GM12801 (cell line): ENCODE data around the gene CEP112.

ENCODE experiments used
- TF ChIP-seq, protein P1 (sequence below): IDR thresholded peaks from one replicate; pipeline ENCODE4 v1.5.1; 2011; ENCODE audit warnings: control low read depth; ENCODE audit not compliant: insufficient read length; ENCODE audit errors: extremely low read depth

Gene CEP112

DNA sequence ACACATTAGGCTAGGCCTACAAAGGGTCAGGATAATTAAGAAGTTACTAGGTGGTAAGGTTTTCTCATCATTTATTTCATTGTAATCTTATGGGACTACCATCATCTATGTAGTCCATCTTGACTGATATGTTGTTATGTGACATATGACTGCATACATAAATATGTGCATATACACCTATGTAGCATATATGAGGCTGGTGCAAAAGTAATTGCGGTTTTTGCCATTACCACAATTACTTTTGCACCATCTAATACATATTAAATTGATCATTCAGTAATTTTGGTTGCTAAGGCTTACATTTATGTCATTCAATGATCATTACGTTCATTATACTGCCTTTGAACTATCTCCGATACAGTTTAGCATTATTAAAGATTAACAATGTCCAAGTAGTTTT is 462.7 kb downstream of the CEP112 start:
- TF ChIP-seq, protein P1, sequence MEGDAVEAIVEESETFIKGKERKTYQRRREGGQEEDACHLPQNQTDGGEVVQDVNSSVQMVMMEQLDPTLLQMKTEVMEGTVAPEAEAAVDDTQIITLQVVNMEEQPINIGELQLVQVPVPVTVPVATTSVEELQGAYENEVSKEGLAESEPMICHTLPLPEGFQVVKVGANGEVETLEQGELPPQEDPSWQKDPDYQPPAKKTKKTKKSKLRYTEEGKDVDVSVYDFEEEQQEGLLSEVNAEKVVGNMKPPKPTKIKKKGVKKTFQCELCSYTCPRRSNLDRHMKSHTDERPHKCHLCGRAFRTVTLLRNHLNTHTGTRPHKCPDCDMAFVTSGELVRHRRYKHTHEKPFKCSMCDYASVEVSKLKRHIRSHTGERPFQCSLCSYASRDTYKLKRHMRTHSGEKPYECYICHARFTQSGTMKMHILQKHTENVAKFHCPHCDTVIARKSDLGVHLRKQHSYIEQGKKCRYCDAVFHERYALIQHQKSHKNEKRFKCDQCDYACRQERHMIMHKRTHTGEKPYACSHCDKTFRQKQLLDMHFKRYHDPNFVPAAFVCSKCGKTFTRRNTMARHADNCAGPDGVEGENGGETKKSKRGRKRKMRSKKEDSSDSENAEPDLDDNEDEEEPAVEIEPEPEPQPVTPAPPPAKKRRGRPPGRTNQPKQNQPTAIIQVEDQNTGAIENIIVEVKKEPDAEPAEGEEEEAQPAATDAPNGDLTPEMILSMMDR, result no peak

DNA sequence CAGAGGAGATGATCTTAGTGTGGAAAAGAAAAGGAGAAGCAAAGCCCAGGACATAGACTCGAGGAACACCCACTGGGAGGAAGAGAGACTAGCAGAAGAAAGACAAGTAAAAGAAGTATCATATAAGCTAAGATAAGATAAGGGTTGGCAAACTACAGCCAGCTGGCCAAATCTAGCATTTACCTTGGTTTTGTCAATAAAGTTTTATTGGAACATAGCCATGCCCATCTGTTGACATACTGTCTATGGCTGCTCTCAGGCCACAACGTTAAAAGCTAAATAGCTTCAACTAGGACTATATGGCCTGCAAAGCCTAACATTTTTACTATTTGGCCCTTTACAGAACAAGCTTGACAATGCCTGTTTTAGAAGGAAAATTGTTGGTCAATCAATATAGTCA is 464.1 kb downstream of the CEP112 start:
- TF ChIP-seq, protein P1, result no peak

DNA sequence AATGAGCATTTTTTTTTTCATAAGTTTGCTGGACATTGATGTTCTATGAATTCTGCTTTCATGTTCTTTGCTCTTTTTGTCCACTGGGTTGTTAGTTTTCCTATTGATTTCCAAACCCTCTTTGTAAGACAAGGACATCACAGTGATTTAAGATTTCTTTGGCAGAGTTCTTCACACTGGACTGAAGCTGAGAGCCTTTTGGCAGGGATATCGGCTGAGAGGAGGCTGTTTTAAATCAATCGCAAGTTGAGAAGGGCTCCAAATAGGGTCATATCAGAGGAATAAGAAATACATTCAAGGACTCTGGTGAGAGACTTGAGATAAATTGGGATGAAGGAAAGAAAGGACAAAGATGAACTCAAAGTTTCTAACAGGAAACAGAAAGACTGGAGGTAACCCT is 464.7 kb downstream of the CEP112 start:
- TF ChIP-seq, protein P1, result no peak

DNA sequence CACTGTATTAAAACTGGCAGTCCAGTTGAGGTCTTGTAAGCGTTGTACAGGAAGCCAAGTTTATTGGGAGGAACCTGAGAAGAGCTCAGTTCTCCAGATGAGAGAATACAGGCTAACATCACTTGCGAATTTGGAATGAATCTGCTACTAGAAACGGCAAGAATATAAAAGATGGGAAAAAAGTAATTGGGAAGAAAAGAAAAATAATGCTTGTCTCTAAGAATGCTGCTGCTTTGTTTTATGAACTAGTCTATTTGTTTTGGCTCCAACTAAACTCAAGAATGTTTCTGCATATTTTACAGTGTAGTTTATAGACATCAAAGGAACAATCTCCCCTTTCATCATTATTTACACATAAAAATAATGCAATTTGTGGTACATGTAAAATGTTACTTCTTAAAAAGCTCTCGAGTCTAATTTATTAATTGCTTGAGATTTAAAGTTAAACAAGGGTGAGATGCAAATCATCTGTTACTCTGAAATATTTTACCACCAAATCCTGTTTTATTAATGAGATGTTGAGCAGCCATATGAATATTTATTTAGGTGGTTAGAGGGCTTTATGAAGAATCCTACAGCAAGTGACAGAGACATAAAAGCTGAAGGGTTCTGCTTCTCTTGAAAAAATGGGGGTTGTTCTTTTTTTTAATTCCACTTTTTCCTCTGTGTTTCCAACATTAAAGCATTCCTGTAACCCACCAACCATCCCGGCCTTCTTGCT is 468.3 kb downstream of the CEP112 start:
- TF ChIP-seq, protein P1, result no peak

DNA sequence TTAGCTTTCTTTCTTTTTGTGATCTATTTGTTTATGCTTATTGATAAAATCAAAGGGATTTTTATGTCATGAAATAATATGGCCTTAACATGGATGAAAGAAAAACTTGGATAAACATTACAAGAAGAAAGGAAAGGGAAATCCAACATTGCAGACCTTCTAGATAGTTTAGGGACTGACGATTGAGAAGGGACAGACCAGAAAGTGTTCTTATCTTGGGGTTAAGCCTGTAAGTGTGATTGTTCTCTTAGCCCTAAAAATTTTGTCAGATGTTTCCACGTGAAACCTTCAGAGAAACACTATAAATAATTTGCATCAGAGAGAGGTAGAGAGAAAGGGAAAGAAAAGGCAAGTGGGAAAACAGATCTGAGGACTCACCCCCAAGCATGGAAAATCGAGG is 473.3 kb downstream of the CEP112 start:
- TF ChIP-seq, protein P1, result no peak

DNA sequence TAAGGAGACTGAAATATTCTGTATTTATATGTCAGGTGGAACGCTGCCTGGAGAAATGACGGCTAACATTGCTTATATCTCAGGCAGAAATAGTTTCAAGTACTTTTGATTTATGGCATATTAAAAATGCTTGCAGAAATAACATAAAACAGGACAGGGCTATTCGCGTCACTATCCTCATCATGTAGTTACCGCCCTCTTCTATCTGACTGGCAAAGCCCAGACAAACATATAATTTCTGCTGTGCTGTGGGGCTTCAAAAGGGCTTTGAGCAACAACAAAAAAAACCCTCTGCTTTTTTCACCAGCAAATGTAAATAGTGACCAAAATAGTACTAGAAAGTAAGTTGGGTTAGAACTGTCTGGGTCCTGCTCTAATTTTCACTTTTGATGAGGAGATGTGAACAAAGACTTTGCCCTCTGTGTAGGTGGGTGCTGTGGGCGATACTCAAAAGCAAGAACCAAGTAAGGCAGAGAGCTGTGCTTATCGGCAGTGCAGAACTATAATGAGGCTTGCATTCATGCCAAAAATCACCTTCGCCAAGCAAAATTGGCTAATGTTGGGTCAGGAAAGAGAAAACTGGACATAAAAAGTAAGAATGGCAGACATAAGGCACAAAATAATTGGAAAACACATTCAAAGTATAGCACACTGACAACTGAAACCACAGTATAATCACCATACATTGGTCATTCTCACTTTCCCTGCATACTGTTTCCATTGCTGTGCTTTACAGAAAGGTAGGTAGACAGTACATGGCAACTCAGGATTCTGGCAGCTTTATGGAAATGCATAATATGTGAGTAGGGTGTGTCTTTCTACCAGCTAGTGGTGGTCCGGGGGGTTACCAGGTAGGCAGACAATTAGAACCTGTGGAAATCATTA is 479.3 kb downstream of the CEP112 start:
- TF ChIP-seq, protein P1, result no peak

DNA sequence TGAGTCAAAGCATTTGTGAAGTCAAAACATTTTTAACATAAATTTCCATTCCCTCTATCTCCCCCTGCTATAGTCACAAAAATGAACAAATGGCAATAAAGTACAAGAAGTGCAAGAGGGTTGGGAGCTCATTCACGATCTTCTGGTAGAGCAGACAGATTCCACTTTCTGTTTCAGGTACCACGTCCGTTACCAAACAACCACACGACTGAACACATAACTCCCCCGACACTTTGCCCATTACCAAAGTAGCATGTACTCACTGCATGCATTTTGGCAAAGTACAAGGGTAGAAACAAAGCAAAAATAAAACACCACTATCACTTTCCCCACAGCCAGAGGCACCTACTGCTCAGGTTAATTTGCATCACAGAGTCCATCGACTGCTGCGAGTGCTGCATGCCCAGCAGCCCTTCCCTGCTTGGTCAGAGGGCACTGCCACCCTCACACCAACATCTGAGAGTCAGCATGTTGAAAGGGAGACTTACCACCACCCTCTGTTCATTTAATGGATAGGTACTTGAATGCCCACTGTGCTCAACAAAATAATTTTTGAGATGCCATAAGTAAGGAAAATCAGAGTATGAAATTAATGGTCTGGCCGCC is 480.2 kb downstream of the CEP112 start:
- TF ChIP-seq, protein P1, result no peak
